Loucy (cell line): ENCODE results near the gene LAMC3.

ENCODE experiments used
- H2AFZ ChIP-seq: fragments of 200-600 bp; sonication (generic); 2 replicates; pipeline ENCODE4 v1.6.0; 2016; ENCODE audit warnings: antibody characterized with exemption, mild to moderate bottlenecking, low read length, moderate library complexity
- H3F3A ChIP-seq: fragments of 200-600 bp; 2 replicates; pipeline ENCODE4 v1.6.0; 2016; ENCODE audit warnings: antibody characterized with exemption, low read depth, mild to moderate bottlenecking
- H3K27me3 ChIP-seq: fragments of 200-600 bp; sonication (generic); 2 replicates; pipeline ENCODE4 v1.6.1; 2014; ENCODE audit warnings: low read length, mild to moderate bottlenecking; ENCODE audit not compliant: insufficient read depth, poor library complexity, severe bottlenecking
- H3K36me3 ChIP-seq: fragments of 200-600 bp; sonication (generic); 2 replicates; pipeline ENCODE4 v1.6.1; 2016; ENCODE audit warnings: low read length; ENCODE audit not compliant: insufficient read depth
- H3K4me1 ChIP-seq: fragments of 200-600 bp; sonication (generic); 2 replicates; pipeline ENCODE4 v1.5.1; 2014; ENCODE audit warnings: low read length, mild to moderate bottlenecking; ENCODE audit not compliant: insufficient read depth, poor library complexity, severe bottlenecking
- H3K4me2 ChIP-seq: fragments of 200-600 bp; sonication (generic); 2 replicates; pipeline ENCODE4 v1.6.0; 2014; ENCODE audit warnings: antibody characterized with exemption, low read length, low read depth, mild to moderate bottlenecking; ENCODE audit not compliant: poor library complexity, severe bottlenecking
- H3K4me3 ChIP-seq: fragments of 200-600 bp; sonication (generic); 2 replicates; pipeline ENCODE4 v1.5.1; 2014; ENCODE audit warnings: low read length, mild to moderate bottlenecking, mixed read lengths; ENCODE audit not compliant: poor library complexity, severe bottlenecking
- H3K79me2 ChIP-seq: fragments of 200-600 bp; sonication (generic); 2 replicates; pipeline ENCODE4 v1.6.1; 2014; ENCODE audit warnings: low read length; ENCODE audit not compliant: insufficient read depth
- H3K9ac ChIP-seq: fragments of 200-600 bp; sonication (generic); 2 replicates; pipeline ENCODE4 v1.6.0; 2014; ENCODE audit warnings: mild to moderate bottlenecking, low read depth, low read length, moderate library complexity; ENCODE audit not compliant: poor library complexity, severe bottlenecking
- H3K9me2 ChIP-seq: fragments of 200-600 bp; sonication (generic); replicated peaks from 2 replicates; pipeline ENCODE4 v1.6.1; 2016; ENCODE audit warnings: low read depth, low read length, mixed read lengths
- H3K9me3 ChIP-seq: fragments of 200-600 bp; sonication (generic); 2 replicates; pipeline ENCODE4 v1.6.1; 2014; ENCODE audit warnings: mild to moderate bottlenecking, antibody characterized with exemption, low read length, low read depth; ENCODE audit not compliant: insufficient read depth
- H4K20me1 ChIP-seq: fragments of 200-600 bp; sonication (generic); 2 replicates; pipeline ENCODE4 v1.6.0; 2014; ENCODE audit warnings: antibody characterized with exemption, low read length, mild to moderate bottlenecking; ENCODE audit not compliant: insufficient read depth, poor library complexity, severe bottlenecking
- EZH2phosphoT487 ChIP-seq: fragments of 200-600 bp; IDR thresholded peaks from 2 replicates; pipeline ENCODE4 v1.6.1; 2018; ENCODE audit warnings: antibody characterized with exemption, mild to moderate bottlenecking, moderate library complexity, borderline replicate concordance
- TF ChIP-seq, protein P1 (sequence below): fragments of 200-600 bp; sonication (generic); conservative IDR thresholded peaks from 2 replicates; pipeline ENCODE4 v1.5.1; 2014; ENCODE audit warnings: mild to moderate bottlenecking, antibody characterized with exemption, low read length

LAMC3 gene

DNA sequence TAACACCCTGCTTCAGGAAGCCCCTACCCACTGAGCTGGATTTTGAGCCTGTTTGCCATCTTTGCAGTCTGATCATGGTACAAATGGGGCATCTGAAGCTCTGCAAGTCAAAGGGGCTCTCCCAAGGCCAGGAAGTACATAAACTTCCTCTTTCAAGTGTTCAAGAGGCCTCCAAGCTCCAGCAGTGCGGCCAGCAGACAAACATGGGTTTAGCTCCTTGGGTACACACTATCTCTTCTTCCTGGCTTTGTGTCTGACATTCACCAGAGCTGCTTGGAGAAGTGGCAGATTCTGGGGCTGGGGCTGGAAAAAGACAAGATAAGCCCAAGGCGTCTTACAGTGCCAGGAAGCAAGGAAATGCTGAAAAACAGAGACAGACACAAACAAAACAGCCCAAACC lies 34.1 kb downstream of the LAMC3 start:
- Histone ChIP-seq H4K20me1 (no peaks in the 10 kb centered on the region), H2AFZ (0 out of 2 replicates have a peak overlapping the region, but pooled peaks have one; percentile 56), H3K27me3 (no peaks in the 10 kb centered on the region), H3K4me3 (no peak overlapping the region), H3K36me3 (no peaks in the 10 kb centered on the region), H3K4me1 (no peaks in the 10 kb centered on the region), H3K4me2 (no peak overlapping the region), H3F3A (no peaks in the 10 kb centered on the region), H3K79me2 (no peaks in the 10 kb centered on the region), H3K9me2 (no peaks in the 10 kb centered on the region), H3K9me3 (no peaks in the 10 kb centered on the region), H3K9ac (no peak overlapping the region)
- TF ChIP-seq, protein P1, sequence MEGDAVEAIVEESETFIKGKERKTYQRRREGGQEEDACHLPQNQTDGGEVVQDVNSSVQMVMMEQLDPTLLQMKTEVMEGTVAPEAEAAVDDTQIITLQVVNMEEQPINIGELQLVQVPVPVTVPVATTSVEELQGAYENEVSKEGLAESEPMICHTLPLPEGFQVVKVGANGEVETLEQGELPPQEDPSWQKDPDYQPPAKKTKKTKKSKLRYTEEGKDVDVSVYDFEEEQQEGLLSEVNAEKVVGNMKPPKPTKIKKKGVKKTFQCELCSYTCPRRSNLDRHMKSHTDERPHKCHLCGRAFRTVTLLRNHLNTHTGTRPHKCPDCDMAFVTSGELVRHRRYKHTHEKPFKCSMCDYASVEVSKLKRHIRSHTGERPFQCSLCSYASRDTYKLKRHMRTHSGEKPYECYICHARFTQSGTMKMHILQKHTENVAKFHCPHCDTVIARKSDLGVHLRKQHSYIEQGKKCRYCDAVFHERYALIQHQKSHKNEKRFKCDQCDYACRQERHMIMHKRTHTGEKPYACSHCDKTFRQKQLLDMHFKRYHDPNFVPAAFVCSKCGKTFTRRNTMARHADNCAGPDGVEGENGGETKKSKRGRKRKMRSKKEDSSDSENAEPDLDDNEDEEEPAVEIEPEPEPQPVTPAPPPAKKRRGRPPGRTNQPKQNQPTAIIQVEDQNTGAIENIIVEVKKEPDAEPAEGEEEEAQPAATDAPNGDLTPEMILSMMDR: no peak
- TF ChIP-seq EZH2phosphoT487: no peak

DNA sequence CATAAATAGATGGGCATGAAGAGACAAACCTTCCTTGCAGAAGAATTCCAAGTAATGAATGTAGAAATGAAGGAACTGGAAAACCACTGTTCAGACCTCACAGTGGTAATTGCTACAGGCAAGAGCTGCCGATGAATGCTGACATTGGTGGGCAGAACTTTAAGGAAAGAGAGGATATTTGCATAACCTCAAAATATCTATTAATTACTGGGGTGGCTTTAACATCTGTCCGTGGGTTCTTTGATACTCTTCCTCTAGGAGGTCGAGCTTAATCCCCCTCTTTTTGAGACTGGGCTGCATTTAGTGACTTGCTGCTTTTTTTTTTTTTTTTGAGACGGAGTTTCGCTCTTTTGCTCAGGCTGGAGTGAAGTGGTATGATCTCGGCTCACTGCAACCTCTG lies 34.7 kb downstream of the LAMC3 start:
- no peak overlapping the region for H3K4me2 ChIP-seq

DNA sequence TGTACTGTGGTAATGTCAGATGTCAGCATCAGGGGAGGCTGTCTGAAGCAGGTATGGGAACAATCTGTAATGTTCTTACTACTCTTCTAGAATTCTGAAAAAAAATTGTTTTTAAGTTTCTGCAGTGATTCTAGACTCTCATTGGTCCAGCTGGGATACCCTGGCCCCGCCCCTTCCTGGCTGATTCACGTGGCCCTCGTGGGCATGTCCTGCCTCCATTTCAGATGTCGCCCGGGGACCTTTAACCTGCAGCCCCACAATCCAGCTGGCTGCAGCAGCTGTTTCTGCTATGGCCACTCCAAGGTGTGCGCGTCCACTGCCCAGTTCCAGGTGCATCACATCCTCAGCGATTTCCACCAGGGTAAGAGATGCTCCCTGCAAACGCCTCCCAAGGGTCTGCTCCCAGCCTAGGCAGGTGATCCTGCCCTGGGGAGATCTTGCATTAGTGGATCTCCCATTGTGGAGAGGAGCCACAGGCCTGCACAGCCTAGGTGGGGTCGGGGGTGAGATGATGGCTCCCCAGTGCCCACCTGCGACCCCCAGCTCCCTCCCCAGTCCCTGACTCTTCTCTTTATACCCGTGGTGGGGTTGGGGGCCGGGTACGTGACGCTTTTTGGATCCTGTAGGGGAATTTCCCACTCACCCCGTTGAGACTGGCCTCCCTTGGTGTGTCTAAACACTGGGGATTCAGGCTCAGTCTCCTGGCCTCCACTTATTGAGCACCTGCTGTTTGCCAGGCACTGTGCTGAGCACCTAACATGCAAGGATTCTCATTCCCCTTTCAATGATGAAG lies 36.5 kb downstream of the LAMC3 start:
- H2AFZ ChIP-seq: no peak overlapping the region
- H3K9me2 ChIP-seq: no peaks in the 10 kb centered on the region
- H3K79me2 ChIP-seq: no peaks in the 10 kb centered on the region
- no peaks in the 10 kb centered on the region for H3K36me3 ChIP-seq
- no peak overlapping the region for H3K9ac ChIP-seq
- H3K27me3 ChIP-seq: no peaks in the 10 kb centered on the region
- no peaks in the 10 kb centered on the region for H3F3A ChIP-seq
- no peaks in the 10 kb centered on the region for H3K4me1 ChIP-seq
- no peaks in the 10 kb centered on the region for H3K9me3 ChIP-seq
- H4K20me1 ChIP-seq: no peaks in the 10 kb centered on the region
- TF ChIP-seq, protein P1: no peak
- TF ChIP-seq EZH2phosphoT487: no peak
- no peak overlapping the region for H3K4me2 ChIP-seq
- no peak overlapping the region for H3K4me3 ChIP-seq

More for the DNA sequence above, 34.7 kb downstream of the LAMC3 start:
- H3K36me3 ChIP-seq: no peaks in the 10 kb centered on the region
- TF ChIP-seq, protein P1: no peak
- no peak for TF ChIP-seq EZH2phosphoT487
- no peak overlapping the region for H3K4me3 ChIP-seq
- no peaks in the 10 kb centered on the region for H3K27me3 ChIP-seq
- no peaks in the 10 kb centered on the region for H3K4me1 ChIP-seq
- no peaks in the 10 kb centered on the region for H3K79me2 ChIP-seq
- no peaks in the 10 kb centered on the region for H3F3A ChIP-seq
- no peak overlapping the region for H2AFZ ChIP-seq
- H3K9me3 ChIP-seq: no peaks in the 10 kb centered on the region
- no peak overlapping the region for H3K9ac ChIP-seq
- no peaks in the 10 kb centered on the region for H4K20me1 ChIP-seq
- no peaks in the 10 kb centered on the region for H3K9me2 ChIP-seq
